Measurements from ENCODE around the gene ZFP14. TPM values are rescaled to one million over a fixed set of nuclear protein-coding genes. Genes with fewer than 3 reads are reported as not detected.

The ZFP14 gene
- 3.8 and 4.1 TPM in 2 replicates for total RNA-seq

DNA sequence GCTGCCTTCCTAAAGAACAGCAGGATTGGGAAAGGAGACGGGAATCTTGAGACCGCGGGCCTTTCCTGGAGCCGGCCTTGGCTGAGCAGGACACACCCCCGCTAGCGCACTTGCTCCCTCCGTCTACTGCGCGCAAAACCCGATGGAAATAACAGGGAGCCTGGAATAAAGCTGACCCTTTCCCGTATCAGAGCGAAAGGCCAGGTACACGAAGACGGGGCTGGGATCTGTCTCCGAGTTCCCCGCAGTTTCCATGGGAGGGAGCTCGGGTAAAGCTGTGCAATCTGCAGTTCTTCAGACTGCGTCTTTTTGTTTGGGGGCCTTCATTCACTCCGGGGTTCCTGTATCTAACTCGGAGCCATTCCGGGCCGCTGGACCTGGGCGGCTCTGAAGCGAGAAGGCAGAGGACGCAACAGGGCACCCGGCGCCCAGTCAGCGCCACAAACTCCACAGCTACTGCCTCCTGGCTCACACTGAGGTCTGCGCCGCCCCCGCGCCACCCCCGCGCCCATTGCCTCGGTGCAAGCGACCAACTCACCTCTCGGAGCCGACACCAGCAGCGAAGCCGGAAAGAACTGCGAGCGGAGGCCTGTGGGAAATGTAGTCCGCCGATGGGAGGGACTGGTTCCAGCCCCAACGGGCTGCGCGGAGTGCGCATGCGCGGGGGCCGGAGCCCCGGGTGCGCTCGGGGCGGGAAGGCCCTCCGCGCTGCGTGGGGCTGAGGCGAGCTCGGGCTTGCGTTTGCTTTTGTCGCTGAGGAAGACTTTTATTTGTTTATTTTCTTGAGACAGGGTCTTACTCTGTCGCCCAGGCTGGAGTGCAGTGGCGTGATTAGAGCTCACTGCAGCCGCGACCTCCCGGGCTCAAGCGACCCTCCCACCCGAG lies at the start of gene ZFP14:
Gene ZFP14, minus strand, starts transcription at position 577 of the 885 bp plus-strand sequence. CDS start 11,309 bp downstream, outside the sequence.

DNA sequence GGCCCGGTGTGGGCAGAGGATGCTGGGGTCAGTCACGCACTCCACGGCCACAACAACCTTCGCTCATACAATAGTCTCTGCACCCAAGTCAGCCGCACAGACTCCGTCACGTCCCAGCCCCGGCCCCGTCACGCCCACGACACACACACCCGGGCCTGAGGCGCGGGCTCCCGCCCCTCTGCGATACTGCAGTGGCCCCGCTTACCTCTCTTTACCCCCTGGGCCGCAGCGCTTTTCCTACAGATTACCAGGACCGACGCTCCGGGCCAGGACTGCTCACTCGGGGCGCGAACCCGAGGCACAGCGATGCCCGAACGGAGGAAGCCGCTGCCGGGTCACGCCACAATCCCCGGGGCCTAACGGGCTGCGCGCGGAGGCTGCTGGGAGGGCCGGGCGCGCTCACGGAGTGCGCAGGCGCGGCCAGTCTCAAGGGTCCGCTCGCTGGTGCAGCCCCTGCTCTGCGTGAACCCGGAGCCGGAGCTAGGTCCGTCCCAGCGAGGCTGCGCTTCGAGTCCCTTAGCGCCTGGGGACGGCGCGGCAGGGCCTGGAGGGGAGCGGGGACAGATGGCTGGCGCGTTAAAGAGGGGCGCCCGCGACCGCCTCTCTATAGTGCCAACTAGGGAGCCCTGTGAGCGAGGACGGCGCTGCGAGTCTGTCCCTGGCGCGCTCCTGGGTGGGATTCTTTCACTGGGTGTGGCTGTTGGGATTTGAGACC lies 39.4 kb upstream of the ZFP14 start, which contains the start of gene ZFP82:
Gene ZFP82, minus strand, starts transcription at position 358 of the 715 bp plus-strand sequence. CDS start 8,855 bp downstream, outside the sequence.

Other genes with a start within 250 kb of the ZFP14 start
- 364 and 384 TPM in 2 replicates for gene CAPNS1, start 239.1 kb downstream of the ZFP14 start, total RNA-seq
- gene COX7A1, start 226.8 kb downstream of the ZFP14 start, total RNA-seq, result 45.4 and 90.6 TPM in 2 replicates
- gene ZNF565, start 164.5 kb downstream of the ZFP14 start, total RNA-seq, result 4.6 and 5.6 TPM in 2 replicates
- 71.9 and 75.8 TPM in 2 replicates for gene ZNF146, start 164.1 kb downstream of the ZFP14 start, total RNA-seq
- 3.7 and 5.4 TPM in 2 replicates for gene ZFP82, start 39.4 kb upstream of the ZFP14 start, total RNA-seq
- 7.7 and 8.1 TPM in 2 replicates for gene ZNF566, start 110.4 kb upstream of the ZFP14 start, total RNA-seq
- 8.4 and 11.9 TPM in 2 replicates for gene ZNF260, start 149.1 kb upstream of the ZFP14 start, total RNA-seq
- 7.0 and 8.0 TPM in 2 replicates for gene ZNF529, start 194.1 kb upstream of the ZFP14 start, total RNA-seq
- 6.4 and 7.0 TPM in 2 replicates for gene ZNF382, start 226.1 kb upstream of the ZFP14 start, total RNA-seq

Measured in smooth muscle cell of bladder (primary cell).